Thyroid gland (tissue), 4 donors: ENCODE data around the gene SLC6A6.

ENCODE experiments used
- CTCF ChIP-seq, 6 experiments: fragments of 200-600 bp in 3 of 6; fragments of 450-650 bp in 3 of 6; sonication (generic) in 3 of 6; IDR thresholded peaks; one replicate each; pipeline ENCODE4 v1.5.1; 2016 to 2019; ENCODE audit warnings: antibody characterized with exemption in 6 of 6, mild to moderate bottlenecking in 2 of 6, inconsistent platforms in 1 of 6, moderate library complexity in 1 of 6
- POLR2A ChIP-seq, 2 donors: fragments of 450-650 bp; IDR thresholded peaks; one replicate each; pipeline ENCODE4 v1.6.1; 2017; ENCODE audit warnings: antibody characterized with exemption in 2 of 2, mild to moderate bottlenecking in 2 of 2, moderate library complexity in 1 of 2

DNA sequence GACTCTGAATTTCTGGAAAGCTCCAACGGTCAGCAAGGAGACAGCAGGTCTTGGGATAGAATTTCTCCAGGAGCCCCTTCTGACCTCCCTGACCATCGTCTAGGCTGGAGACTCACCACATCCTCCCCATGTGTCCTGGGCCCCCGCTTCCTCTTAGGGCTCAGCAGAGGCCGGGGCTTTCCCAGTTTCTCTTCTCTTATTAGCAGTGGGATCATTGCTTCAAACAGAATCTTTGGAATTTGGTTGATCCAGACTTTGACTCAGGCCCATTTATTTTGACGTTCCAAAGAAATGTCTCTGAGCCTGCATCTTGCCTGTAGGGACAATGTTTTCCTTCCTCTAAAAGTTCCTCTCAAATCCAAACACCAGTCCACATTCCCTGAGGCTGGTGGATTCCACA is 38.4 kb upstream of the SLC6A6 start:
- TF ChIP-seq CTCF (IDR thresholded peaks at IDR 0.05) (no peak), POLR2A (IDR thresholded peaks at IDR 0.05) (no peak)
